ENCODE measurements around the gene ZNF660.

The ZNF660 gene

GRCh38 chr3:44632193-44632592 lies 47.4 kb downstream of the ZNF660 start:
- DNase-seq (ENCODE audit: low read depth) = no peak

GRCh38 chr3:44642337-44642736 lies 57.6 kb downstream of the ZNF660 start:
- DNase-seq (ENCODE audit: low read depth) = no peak

GRCh38 chr3:44643024-44643423 lies 58.3 kb downstream of the ZNF660 start:
- DNase-seq (ENCODE audit: low read depth) = no peak

DNA sequence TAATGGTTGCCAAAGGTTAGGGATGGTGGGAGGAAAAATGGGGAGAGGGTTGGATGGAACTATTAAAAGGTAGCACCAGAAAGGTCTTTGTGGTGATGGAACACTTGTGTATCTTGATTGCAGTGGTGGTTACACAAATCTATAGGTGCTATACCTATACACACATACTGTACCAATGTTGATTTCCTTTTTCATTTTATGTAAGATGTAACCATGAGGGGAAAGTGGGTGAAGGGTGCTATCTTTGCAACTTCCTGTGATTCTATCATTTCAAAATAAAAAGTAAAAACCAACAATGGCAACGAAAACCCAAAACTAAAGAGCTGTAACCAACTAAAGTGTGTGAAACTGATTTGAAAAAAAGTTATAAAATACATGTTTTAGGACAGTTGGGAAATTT lies 63.0 kb downstream of the ZNF660 start:
- DNase-seq (ENCODE audit: low read depth) = no peak

GRCh38 chr3:44648564-44649229 lies 63.9 kb downstream of the ZNF660 start, which contains the start of gene ZNF35:
Gene ZNF35, plus strand, starts transcription at chr3:44648732. Its CDS starts 2,336 bp downstream, at chr3:44651068.
- peak; percentile 67 for DNase-seq (ENCODE audit: low read depth)

Data from HS-5 (cell line).